Type B pancreatic cell (in vitro differentiated cells): ENCODE data around the gene RING1. TPM values are rescaled to one million over a fixed set of nuclear protein-coding genes. Genes with fewer than 3 reads are reported as not detected.
"Not testable (repeated sequence)": the region's sequence is repeated elsewhere in the genome, so short reads cannot be mapped to it uniquely, and the experiment has no call there.

Source experiments
- DNase-seq: peaks from one replicate; pipeline ENCODE4 v3.0.0; 2021; ENCODE audit warnings: mixed read lengths; ENCODE audit not compliant: unreplicated experiment; ENCODE audit errors: extremely low spot score
- H3K27ac Mint-ChIP-seq: 2 replicates; pipeline ENCODE4 v1.8.0; 2021; ENCODE audit warnings: mild to moderate bottlenecking, mixed read lengths
- H3K27me3 Mint-ChIP-seq: 2 replicates; pipeline ENCODE4 v1.8.0; 2021; ENCODE audit warnings: mixed read lengths
- H3K36me3 Mint-ChIP-seq: 2 replicates; pipeline ENCODE4 v1.8.0; 2021; ENCODE audit warnings: mixed read lengths
- H3K4me1 Mint-ChIP-seq: one replicate; pipeline ENCODE4 v1.8.0; 2021; ENCODE audit warnings: mixed read lengths; ENCODE audit not compliant: unreplicated experiment
- H3K4me3 Mint-ChIP-seq: 2 replicates; pipeline ENCODE4 v1.8.0; 2021; ENCODE audit warnings: mild to moderate bottlenecking, mixed read lengths
- H3K9me3 Mint-ChIP-seq: 2 replicates; pipeline ENCODE4 v1.8.0; 2021; ENCODE audit warnings: mixed read lengths
- total RNA-seq: library from RNA; stranded (reverse); gene quantifications from 2 replicates; pipeline ENCODE4 v1.2.1, GENCODE V29; 2021; ENCODE audit warnings: low replicate concordance
- TF ChIP-seq, protein P1 (sequence below): fragments of 200-600 bp; sonication (generic); conservative IDR thresholded peaks from 2 replicates; pipeline ENCODE4 v1.5.0; 2021; ENCODE audit warnings: antibody characterized with exemption, mild to moderate bottlenecking

Gene RING1
- total RNA-seq, 1 donor from 2014 or later: 60.4 TPM

- H3K4me1 Mint-ChIP-seq: peaks cover 7% of the 10 kb centered on the region
- no peak overlapping the region for H3K4me3 Mint-ChIP-seq
- no peak for DNase-seq
- H3K27me3 Mint-ChIP-seq: peaks cover 44% of the 10 kb centered on the region
- H3K36me3 Mint-ChIP-seq: no peaks in the 10 kb centered on the region
- H3K9me3 Mint-ChIP-seq: no peaks in the 10 kb centered on the region
- no peak overlapping the region for H3K27ac Mint-ChIP-seq
- TF ChIP-seq, protein P1, sequence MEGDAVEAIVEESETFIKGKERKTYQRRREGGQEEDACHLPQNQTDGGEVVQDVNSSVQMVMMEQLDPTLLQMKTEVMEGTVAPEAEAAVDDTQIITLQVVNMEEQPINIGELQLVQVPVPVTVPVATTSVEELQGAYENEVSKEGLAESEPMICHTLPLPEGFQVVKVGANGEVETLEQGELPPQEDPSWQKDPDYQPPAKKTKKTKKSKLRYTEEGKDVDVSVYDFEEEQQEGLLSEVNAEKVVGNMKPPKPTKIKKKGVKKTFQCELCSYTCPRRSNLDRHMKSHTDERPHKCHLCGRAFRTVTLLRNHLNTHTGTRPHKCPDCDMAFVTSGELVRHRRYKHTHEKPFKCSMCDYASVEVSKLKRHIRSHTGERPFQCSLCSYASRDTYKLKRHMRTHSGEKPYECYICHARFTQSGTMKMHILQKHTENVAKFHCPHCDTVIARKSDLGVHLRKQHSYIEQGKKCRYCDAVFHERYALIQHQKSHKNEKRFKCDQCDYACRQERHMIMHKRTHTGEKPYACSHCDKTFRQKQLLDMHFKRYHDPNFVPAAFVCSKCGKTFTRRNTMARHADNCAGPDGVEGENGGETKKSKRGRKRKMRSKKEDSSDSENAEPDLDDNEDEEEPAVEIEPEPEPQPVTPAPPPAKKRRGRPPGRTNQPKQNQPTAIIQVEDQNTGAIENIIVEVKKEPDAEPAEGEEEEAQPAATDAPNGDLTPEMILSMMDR: no peak
These were observed 9.4 kb downstream of the RING1 start for GRCh38 chr6:33217681-33218080.

DNA sequence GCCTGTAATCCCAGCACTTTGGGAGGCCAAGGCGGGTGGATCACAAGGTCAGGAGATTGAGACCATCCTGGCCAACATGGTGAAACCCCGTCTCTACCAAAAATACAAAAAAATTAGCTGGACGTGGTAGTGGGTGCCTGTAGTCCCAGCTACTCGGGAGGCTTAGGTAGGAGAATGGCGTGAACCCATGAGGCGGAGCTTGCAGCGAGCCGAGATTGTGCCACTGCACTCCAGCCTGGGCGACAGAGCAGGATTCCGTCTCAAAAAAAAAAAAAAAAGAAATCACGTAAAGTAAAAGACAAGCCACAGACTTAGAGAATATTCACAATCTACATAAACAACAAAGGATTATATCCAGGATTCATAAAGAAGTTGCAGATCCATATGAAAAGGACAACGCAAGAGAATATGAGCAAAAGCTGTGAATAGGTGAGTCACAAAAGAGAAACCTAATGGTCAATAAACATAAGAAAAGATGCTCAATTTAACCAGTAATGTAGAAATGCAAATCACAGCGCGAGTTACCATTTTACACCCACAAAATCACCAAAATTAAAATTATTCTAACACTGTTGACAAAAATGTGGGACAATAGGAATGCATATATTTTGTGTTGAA is 18.3 kb downstream of the RING1 start:
- peaks cover 43% of the 10 kb centered on the region for H3K27me3 Mint-ChIP-seq
- H3K36me3 Mint-ChIP-seq, H3K9me3 Mint-ChIP-seq, H3K4me1 Mint-ChIP-seq, H3K27ac Mint-ChIP-seq, H3K4me3 Mint-ChIP-seq, DNase-seq: not testable (repeated sequence)

DNA sequence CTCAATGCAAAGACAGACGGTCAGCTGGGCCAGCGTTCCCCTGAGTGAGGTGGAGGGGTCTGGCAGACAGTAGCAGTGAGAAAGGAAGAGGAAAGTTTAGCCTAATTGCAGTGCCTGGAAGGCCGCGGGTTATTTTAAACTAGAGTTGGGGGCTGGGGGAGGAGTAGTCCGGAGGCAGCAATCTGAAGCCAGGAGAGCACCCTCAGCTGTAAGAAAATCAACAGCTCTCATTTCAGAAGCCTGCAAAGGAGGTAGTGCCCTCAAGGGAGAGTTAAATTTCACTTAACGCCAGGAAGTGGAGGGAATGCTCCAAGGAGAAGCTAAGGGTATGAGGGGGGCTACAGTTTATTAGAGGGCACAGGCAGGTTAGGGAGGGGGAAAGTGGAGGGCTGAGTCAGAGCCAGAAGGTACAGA is 26.9 kb downstream of the RING1 start:
- Mint-ChIP-seq H3K27ac (peak overlapping the region; percentile 22), H3K9me3 (no peaks in the 10 kb centered on the region), H3K4me1 (peaks cover 20% of the 10 kb centered on the region)

GRCh38 chr6:33236328-33236727 is 28.0 kb downstream of the RING1 start:
- TF ChIP-seq, protein P1: no peak
- no peak for DNase-seq
- Mint-ChIP-seq H3K4me3 (no peak overlapping the region), H3K27ac (no peak overlapping the region), H3K27me3 (peaks cover 30% of the 10 kb centered on the region), H3K36me3 (no peaks in the 10 kb centered on the region), H3K9me3 (no peaks in the 10 kb centered on the region), H3K4me1 (peaks cover 18% of the 10 kb centered on the region)

More for the DNA sequence above, 26.9 kb downstream of the RING1 start:
- DNase-seq: no peak
- Mint-ChIP-seq H3K27me3 (peaks cover 30% of the 10 kb centered on the region), H3K36me3 (no peaks in the 10 kb centered on the region), H3K4me3 (peak overlapping the region; percentile 6)
- TF ChIP-seq, protein P1: no peak

- no peak overlapping the region for H3K4me3 Mint-ChIP-seq
- peaks cover 15% of the 10 kb centered on the region for H3K4me1 Mint-ChIP-seq
- H3K9me3 Mint-ChIP-seq: no peaks in the 10 kb centered on the region
- no peaks in the 10 kb centered on the region for H3K36me3 Mint-ChIP-seq
- no peak overlapping the region for H3K27ac Mint-ChIP-seq
- H3K27me3 Mint-ChIP-seq: peaks cover 30% of the 10 kb centered on the region
- TF ChIP-seq, protein P1: no peak
- no peak for DNase-seq
These were observed 28.6 kb downstream of the RING1 start for GRCh38 chr6:33236852-33237251.

DNA sequence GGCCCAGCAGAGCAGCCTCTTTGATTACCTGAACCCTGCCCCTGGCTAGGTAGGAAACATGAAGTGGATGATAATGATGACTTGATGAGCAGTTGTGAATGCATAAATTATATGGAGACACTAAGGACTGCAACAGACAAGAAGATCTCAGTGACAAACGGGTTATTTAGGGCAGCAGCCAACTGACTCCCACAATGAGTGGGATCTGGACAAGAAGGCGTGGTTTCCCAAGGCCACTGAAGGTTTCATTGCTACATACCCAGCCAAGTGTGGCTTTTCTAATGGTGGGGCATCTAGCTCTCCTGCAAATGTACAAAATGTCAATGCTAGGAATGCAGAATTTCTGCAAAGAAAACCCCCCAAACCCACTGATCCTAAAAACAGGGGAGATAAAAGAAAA is 29.4 kb downstream of the RING1 start:
- Mint-ChIP-seq H3K27me3 (peaks cover 37% of the 10 kb centered on the region), H3K9me3 (no peaks in the 10 kb centered on the region)

More for the DNA sequence above, 29.4 kb downstream of the RING1 start:
- Mint-ChIP-seq H3K4me3 (no peak overlapping the region), H3K4me1 (peaks cover 15% of the 10 kb centered on the region), H3K36me3 (no peaks in the 10 kb centered on the region), H3K27ac (no peak overlapping the region)
- TF ChIP-seq, protein P1: no peak
- no peak for DNase-seq
